ENCODE measurements around the gene TIMM50.

Gene TIMM50

DNA sequence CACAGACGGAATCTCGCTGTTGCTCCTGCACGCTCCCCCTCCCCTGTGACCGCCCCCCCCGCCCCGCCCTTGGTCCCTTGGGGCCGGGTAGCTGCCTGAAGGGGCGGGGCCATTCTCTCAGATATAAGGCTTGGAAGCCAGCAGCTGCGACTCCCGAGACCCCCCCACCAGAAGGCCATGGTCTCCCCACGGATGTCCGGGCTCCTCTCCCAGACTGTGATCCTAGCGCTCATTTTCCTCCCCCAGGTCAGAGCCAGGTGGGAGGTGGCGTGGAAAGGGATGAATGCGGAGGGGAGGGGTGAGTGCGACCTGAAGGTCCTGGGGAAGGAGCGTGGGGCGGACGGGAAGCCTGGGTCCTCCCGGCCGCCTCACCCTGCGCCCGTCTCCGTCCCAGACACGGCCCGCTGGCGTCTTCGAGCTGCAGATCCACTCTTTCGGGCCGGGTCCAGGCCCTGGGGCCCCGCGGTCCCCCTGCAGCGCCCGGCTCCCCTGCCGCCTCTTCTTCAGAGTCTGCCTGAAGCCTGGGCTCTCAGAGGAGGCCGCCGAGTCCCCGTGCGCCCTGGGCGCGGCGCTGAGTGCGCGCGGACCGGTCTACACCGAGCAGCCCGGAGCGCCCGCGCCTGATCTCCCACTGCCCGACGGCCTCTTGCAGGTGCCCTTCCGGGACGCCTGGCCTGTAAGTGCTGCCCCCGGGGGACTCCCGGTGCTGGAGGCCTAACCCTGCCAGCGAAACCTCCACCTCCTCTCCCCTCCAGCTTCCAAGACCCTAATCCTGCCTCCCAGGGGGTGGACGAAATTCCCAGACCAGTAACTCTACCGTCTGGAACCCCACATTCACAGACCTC lies 18.4 kb downstream of the TIMM50 start, which contains the start of gene DLL3:
Gene DLL3, plus strand, starts transcription at position 150 of the 845 bp plus-strand sequence. Its CDS starts 28 bp downstream, at position 178.
- TF ChIP-seq, protein P1, sequence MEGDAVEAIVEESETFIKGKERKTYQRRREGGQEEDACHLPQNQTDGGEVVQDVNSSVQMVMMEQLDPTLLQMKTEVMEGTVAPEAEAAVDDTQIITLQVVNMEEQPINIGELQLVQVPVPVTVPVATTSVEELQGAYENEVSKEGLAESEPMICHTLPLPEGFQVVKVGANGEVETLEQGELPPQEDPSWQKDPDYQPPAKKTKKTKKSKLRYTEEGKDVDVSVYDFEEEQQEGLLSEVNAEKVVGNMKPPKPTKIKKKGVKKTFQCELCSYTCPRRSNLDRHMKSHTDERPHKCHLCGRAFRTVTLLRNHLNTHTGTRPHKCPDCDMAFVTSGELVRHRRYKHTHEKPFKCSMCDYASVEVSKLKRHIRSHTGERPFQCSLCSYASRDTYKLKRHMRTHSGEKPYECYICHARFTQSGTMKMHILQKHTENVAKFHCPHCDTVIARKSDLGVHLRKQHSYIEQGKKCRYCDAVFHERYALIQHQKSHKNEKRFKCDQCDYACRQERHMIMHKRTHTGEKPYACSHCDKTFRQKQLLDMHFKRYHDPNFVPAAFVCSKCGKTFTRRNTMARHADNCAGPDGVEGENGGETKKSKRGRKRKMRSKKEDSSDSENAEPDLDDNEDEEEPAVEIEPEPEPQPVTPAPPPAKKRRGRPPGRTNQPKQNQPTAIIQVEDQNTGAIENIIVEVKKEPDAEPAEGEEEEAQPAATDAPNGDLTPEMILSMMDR (IDR thresholded peaks at IDR 0.05): no peak

DNA sequence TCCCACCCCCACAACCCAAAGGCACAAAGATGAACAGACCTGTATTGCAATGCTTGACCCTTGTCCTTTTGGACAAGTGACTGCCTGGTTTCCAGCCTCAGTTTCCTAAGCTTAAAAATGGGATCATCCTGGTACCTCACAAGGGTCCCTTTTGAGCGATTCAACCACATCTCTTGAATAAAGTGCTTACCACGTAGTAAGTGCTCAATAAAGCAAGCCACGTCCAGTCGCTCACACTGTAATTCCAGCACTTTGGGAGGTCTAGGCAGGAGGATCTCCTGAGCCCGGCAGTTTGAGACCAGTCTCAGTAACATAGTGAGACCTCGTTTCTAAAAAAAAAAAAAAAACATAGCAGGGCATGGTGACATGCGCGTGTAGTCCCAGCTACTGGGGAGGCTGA lies 19.3 kb downstream of the TIMM50 start:
- TF ChIP-seq, protein P1 (IDR thresholded peaks at IDR 0.05): no peak

- TF ChIP-seq, protein P1 (IDR thresholded peaks at IDR 0.05): no peak
Observed at GRCh38 chr19:39500543-39500942, 19.9 kb downstream of the TIMM50 start.

- TF ChIP-seq, protein P1 (IDR thresholded peaks at IDR 0.05): no peak
Observed at GRCh38 chr19:39501340-39501739, 20.7 kb downstream of the TIMM50 start.

DNA sequence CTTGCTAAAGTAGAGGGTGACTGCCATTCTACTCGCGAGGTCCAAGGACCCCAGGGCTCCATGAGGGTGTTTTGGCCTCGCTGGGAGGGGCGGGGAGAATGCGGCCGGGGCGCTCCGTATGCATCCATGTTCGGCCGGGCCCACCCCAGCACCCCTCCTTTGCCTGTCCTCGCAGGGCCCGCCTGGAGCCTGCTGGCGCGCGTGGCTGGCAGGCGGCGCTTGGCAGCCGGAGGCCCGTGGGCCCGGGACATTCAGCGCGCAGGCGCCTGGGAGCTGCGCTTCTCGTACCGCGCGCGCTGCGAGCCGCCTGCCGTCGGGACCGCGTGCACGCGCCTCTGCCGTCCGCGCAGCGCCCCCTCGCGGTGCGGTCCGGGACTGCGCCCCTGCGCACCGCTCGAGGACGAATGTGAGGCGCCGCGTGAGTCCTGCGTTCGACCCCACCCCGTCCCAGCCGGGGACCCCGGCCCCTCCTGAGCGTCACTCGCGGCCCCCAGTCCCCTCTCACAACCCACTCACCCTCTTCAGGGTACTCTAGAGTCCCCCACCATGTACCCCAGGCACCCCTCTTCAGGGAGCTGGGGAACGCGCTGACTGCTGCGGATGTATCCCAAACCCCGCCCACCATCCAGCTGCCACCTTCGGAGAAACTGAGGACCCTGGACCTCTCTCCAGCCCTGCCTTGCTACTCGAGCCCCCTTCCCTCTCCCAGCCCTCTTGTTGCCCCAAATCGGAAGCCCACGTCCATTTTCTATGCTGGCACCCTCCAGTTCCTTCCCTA lies 22.2 kb downstream of the TIMM50 start:
- TF ChIP-seq, protein P1 (IDR thresholded peaks at IDR 0.05): peak; percentile 89

- TF ChIP-seq, protein P1 (IDR thresholded peaks at IDR 0.05): no peak
Observed at GRCh38 chr19:39506598-39506943, 25.9 kb downstream of the TIMM50 start.

- TF ChIP-seq, protein P1 (IDR thresholded peaks at IDR 0.05): no peak
Observed at GRCh38 chr19:39506944-39507714, 26.5 kb downstream of the TIMM50 start.

Measured in LNCAP (cell line).